HepG2 (cell line): ENCODE data around the gene TTLL1.

Experiments used
- CTCF ChIP-seq: sonication (generic); formaldehyde crosslinking; IDR thresholded peaks from 2 replicates; pipeline ENCODE4 v1.5.0; 2020; ENCODE audit warnings: mild to moderate bottlenecking, missing genetic modification reagents, moderate library complexity
- EP300 ChIP-seq, 3 experiments: sonication (generic) in 1 of 3; formaldehyde crosslinking in 1 of 3; IDR thresholded peaks; 2 replicates each; pipeline versions ENCODE4 v1.5.1 to v1.6.1; 2011 to 2020; ENCODE audit warnings: low read depth in 2 of 3, low read length in 2 of 3, borderline replicate concordance in 1 of 3, improper control_type of control experiment in 1 of 3, mild to moderate bottlenecking in 1 of 3, missing genetic modification reagents in 1 of 3, moderate library complexity in 1 of 3
- EZH2 ChIP-seq: conservative IDR thresholded peaks from 2 replicates; pipeline ENCODE4 v1.6.1; 2012; ENCODE audit warnings: mild to moderate bottlenecking, low read depth, low read length, moderate library complexity
- MAX ChIP-seq: IDR thresholded peaks from 2 replicates; pipeline ENCODE4 v1.6.1; 2012; ENCODE audit warnings: inconsistent platforms
- SNRNP70 ChIP-seq: fragments of 200-400 bp; formaldehyde crosslinking; IDR thresholded peaks from 2 replicates; pipeline ENCODE4 v1.6.1; 2017; ENCODE audit warnings: mild to moderate bottlenecking, low read depth, low read length, moderate library complexity
- SP140L ChIP-seq: sonication (generic); formaldehyde crosslinking; IDR thresholded peaks from 2 replicates; pipeline ENCODE4 v1.4.0; 2020; ENCODE audit warnings: missing genetic modification reagents, borderline replicate concordance
- ZSCAN30 ChIP-seq: sonication (generic); formaldehyde crosslinking; IDR thresholded peaks from 2 replicates; pipeline ENCODE4 v1.5.0; 2020; ENCODE audit warnings: mild to moderate bottlenecking, missing genetic modification reagents

- no peak for TF ChIP-seq CTCF
- TF ChIP-seq ZSCAN30 = no peak
- no peak for TF ChIP-seq EZH2
- TF ChIP-seq SNRNP70 = no peak
- TF ChIP-seq EP300 (IDR thresholded peaks at IDR 0.05; ENCODE audit: low read depth in 2 of 2, low read length in 2 of 2) = no peak
- TF ChIP-seq EP300 (CRISPR knock-in tag; IDR thresholded peaks at IDR 0.05; ENCODE audit: borderline replicate concordance) = no peak
- no peak for TF ChIP-seq MAX
- no peak for TF ChIP-seq SP140L (CRISPR knock-in tag)
Measured at GRCh38 chr22:43114958-43115357, 25.8 kb upstream of the TTLL1 start.
